Nucleus accumbens (tissue), 56 donors: Measurements from ENCODE around the gene CENPP.
"Not testable (repeated sequence)": the region's sequence is repeated elsewhere in the genome, so short reads cannot be mapped to it uniquely, and the experiment has no call there.

Experiments
- DNase-seq, 56 donors: peaks; one replicate each; lab custom pipeline; 2025; lab: John Stamatoyannopoulos, UW

The CENPP gene

GRCh38 chr9:92377876-92378275 lies 52.1 kb downstream of the CENPP start:
- no peak for DNase-seq

GRCh38 chr9:92378865-92379560 lies 53.3 kb downstream of the CENPP start:
- no peak for DNase-seq

GRCh38 chr9:92380603-92381002 lies 54.9 kb downstream of the CENPP start:
- no peak for DNase-seq

- DNase-seq, result no peak
Measured at GRCh38 chr9:92381775-92382174, 56.0 kb downstream of the CENPP start.

GRCh38 chr9:92384375-92384774 lies 58.6 kb downstream of the CENPP start:
- no peak for DNase-seq

- DNase-seq, result no peak
Measured at GRCh38 chr9:92385001-92385400, 59.2 kb downstream of the CENPP start.

GRCh38 chr9:92385477-92385876 lies 59.7 kb downstream of the CENPP start:
- DNase-seq, result no peak

GRCh38 chr9:92385953-92386352 lies 60.2 kb downstream of the CENPP start:
- no peak for DNase-seq

GRCh38 chr9:92392690-92393089 lies 66.9 kb downstream of the CENPP start:
- DNase-seq, result no peak

- DNase-seq, result no peak
Measured at GRCh38 chr9:92393686-92394085, 67.9 kb downstream of the CENPP start.

- DNase-seq, result no peak
Measured at GRCh38 chr9:92395617-92396016, 69.9 kb downstream of the CENPP start.

- DNase-seq, result no peak
Measured at GRCh38 chr9:92397853-92398252, 72.1 kb downstream of the CENPP start.

GRCh38 chr9:92402360-92402759 lies 76.6 kb downstream of the CENPP start:
- no peak for DNase-seq

- DNase-seq, result no peak
Measured at GRCh38 chr9:92402826-92403745, 77.3 kb downstream of the CENPP start.

GRCh38 chr9:92404042-92404836 lies 78.5 kb downstream of the CENPP start, which contains the start of gene OGN:
Gene OGN (minus strand): TSS chr9:92404578. CDS start chr9:92403407, 1,171 bp downstream.
- no peak for DNase-seq

- no peak for DNase-seq
Measured at GRCh38 chr9:92405818-92406217, 80.1 kb downstream of the CENPP start.

GRCh38 chr9:92406477-92406876 lies 80.7 kb downstream of the CENPP start:
- DNase-seq, result peak in 17 of 56 donors; percentile 0 to 46 (median 6)

GRCh38 chr9:92407818-92408217 lies 82.1 kb downstream of the CENPP start:
- DNase-seq, result no peak

GRCh38 chr9:92408747-92409478 lies 83.2 kb downstream of the CENPP start:
- no peak for DNase-seq

- not testable (repeated sequence) for DNase-seq
Measured at GRCh38 chr9:92411157-92411556, 85.4 kb downstream of the CENPP start.
